NCI-H524 (cell line): ENCODE measurements around the gene RAI14.

Experiments
- DNase-seq, 2 experiments: peaks; one replicate each; lab custom pipeline; 2025; lab: John Stamatoyannopoulos, UW

Gene RAI14

GRCh38 chr5:34656001-34656699, at the start of gene RAI14:
Gene RAI14, plus strand, starts transcription at chr5:34656328. Its CDS starts 30,592 bp downstream, at chr5:34686920.
- DNase-seq, result peak; percentile 58 to 77

GRCh38 chr5:34608368-34608767, 47.8 kb upstream of the RAI14 start:
- DNase-seq, result no peak

- no peak for DNase-seq
Observed at GRCh38 chr5:34608859-34609648, 47.1 kb upstream of the RAI14 start.

- DNase-seq, result no peak
Observed at GRCh38 chr5:34609951-34610441, 46.1 kb upstream of the RAI14 start.

- no peak for DNase-seq
Observed at GRCh38 chr5:34610546-34610945, 45.6 kb upstream of the RAI14 start.

GRCh38 chr5:34611464-34612415, 44.4 kb upstream of the RAI14 start:
- no peak for DNase-seq

GRCh38 chr5:34616651-34617050, 39.5 kb upstream of the RAI14 start:
- no peak for DNase-seq

GRCh38 chr5:34618371-34619065, 37.6 kb upstream of the RAI14 start:
- no peak for DNase-seq

- DNase-seq, result peak in 1 of 2 experiments; percentile 44
Observed at GRCh38 chr5:34620185-34620584, 35.9 kb upstream of the RAI14 start.

GRCh38 chr5:34621277-34622097, 34.6 kb upstream of the RAI14 start:
- no peak for DNase-seq

GRCh38 chr5:34622098-34622400, 34.1 kb upstream of the RAI14 start:
- no peak for DNase-seq

- no peak for DNase-seq
Observed at GRCh38 chr5:34624691-34625090, 31.4 kb upstream of the RAI14 start.

- no peak for DNase-seq
Observed at GRCh38 chr5:34625246-34625645, 30.9 kb upstream of the RAI14 start.

- DNase-seq, result no peak
Observed at GRCh38 chr5:34626036-34626435, 30.1 kb upstream of the RAI14 start.

GRCh38 chr5:34626751-34627150, 29.4 kb upstream of the RAI14 start:
- DNase-seq, result no peak

- DNase-seq, result no peak
Observed at GRCh38 chr5:34627794-34628193, 28.3 kb upstream of the RAI14 start.

- DNase-seq, result no peak
Observed at GRCh38 chr5:34628373-34628772, 27.8 kb upstream of the RAI14 start.

GRCh38 chr5:34630596-34630995, 25.5 kb upstream of the RAI14 start:
- DNase-seq, result peak in 1 of 2 experiments; percentile 36

- no peak for DNase-seq
Observed at GRCh38 chr5:34632807-34633422, 23.2 kb upstream of the RAI14 start.
